GM10847 (cell line): Measurements from ENCODE around the gene PDP2.

Experiments
- POLR2A ChIP-seq: IDR thresholded peaks from 2 replicates; pipeline ENCODE4 v1.6.1; 2011; ENCODE audit not compliant: insufficient read length; ENCODE audit errors: extremely low read depth

PDP2 gene

GRCh38 chr16:66927918-66928649 lies 47.8 kb downstream of the PDP2 start:
- TF ChIP-seq POLR2A: no peak

- TF ChIP-seq POLR2A: no peak
Observed at GRCh38 chr16:66928702-66929388, 48.5 kb downstream of the PDP2 start.

DNA sequence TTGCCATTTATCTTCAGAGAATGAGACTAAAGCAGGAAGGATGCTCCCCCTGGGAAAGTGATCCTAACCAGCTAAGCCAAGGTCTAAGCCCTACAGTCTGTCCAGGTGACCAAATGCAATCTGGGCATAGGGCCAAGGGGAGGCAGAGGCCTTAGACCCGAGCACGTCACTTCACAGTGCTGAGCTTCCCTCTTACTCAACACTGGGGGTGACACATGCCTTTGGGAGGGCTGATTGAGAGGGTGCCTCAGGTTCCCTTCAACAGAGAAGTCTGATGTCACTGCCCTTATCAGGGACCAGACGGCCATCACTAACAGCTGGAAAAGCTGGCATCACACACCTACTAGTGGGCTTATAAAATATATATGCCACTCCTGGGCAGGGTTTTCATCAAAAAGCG lies 49.9 kb downstream of the PDP2 start:
- TF ChIP-seq POLR2A: no peak

DNA sequence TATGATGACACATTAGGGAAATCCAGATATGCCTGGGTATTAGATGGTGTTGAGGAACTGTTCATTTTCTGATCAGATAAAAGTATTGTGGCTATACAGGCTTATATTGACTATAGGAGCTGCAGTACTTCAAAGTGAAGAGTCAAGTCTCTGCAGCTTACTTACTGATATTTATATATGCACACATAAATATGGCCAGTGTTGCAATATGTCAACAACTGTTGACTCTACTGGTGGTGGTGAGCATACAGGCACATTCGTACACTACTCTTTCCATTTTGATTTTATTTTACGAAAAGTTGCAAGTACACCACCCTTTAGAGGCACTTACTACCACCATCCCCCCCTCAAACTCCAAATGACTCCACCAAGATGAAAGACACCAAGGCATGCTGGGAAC lies 51.4 kb downstream of the PDP2 start:
- TF ChIP-seq POLR2A: no peak

- no peak for TF ChIP-seq POLR2A
Observed at GRCh38 chr16:66932076-66932475, 51.8 kb downstream of the PDP2 start.

DNA sequence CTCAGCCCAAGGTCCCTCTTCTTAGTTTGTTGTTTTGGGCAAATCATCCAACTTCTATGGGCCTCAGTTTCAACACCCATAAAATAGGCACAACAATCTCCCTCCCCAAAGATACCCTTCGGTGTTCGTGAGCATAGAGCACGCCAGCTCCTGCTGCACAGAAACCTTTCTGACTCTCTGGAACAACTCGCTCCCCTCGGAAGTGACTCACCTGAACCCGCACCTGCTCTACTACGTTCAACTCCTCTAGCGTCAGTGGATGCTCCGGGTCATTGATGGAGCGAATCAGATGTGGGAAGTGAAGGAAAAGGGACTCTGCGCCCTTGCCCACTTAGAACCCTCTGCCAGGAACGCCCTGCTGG lies 53.4 kb downstream of the PDP2 start:
- TF ChIP-seq POLR2A: no peak

DNA sequence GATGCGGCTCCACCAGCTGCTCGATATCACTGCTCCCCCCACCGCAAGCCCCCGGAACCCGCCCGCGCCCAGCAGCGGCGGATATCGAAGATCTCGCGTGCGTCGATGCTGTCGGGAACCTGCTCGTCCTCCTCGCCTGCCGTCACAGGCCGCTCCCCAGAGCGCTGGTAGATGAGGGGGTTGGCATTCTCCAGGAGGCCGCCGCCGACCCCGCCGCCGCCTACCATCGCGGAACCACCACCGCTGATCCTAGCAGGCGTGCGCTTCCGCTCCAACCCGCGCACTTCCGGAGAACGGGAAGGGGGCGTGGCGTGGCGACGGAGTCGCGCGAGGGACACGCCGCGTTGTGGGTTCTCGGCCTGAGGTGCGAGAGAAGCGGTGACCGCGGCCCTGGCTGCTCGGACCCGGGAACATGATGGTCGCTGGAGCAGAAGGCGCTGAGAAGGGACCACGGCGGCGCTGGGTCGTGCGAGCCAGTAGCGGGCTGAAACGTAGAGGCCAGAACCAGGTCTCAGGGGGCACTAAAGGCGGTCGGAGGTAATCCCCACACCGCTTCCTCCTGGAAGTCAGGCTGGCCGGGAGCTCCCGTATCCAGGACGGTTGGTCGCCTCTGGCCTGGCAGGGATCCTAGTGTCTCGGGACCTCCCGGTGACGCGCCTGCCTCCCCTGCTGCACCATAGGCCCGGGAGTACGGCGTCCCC lies 54.0 kb downstream of the PDP2 start, which contains the start of gene CIAO2B:
TSS of gene CIAO2B (minus strand) at position 265 of the 701 bp plus-strand sequence. CDS start at position 227, 38 bp downstream.
- peak; percentile 88 for TF ChIP-seq POLR2A

- no peak for TF ChIP-seq POLR2A
Observed at GRCh38 chr16:66935314-66936011, 55.1 kb downstream of the PDP2 start, which contains the start of gene CES2. CES2 (plus strand) TSS chr16:66935516; CDS start chr16:66935636, 120 bp downstream.

- TF ChIP-seq POLR2A: no peak
Observed at GRCh38 chr16:66936462-66936861, 56.1 kb downstream of the PDP2 start.

GRCh38 chr16:66936889-66937554 lies 56.7 kb downstream of the PDP2 start:
- no peak for TF ChIP-seq POLR2A

DNA sequence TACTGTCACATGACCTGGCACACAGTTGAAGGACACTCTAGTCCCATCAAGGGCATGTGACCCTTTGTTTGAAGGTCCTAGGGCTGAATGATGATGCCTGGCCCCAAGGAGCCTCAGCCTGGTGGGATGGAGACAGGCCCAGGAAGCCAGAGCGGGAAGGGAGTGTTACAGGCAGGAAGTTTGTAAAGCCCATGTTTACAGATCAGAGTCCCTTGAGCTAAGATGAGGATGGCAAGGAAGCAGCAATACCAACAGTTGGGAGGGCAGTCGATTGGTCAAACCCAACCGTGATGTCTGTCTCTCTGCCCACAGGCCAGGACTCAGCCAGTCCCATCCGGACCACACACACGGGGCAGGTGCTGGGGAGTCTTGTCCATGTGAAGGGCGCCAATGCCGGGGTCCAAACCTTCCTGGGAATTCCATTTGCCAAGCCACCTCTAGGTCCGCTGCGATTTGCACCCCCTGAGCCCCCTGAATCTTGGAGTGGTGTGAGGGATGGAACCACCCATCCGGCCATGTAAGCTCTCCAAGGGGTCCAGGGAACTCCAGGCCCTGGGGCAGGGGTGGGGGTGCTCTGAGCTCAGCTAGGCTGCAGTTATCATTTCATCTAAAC lies 57.5 kb downstream of the PDP2 start:
- TF ChIP-seq POLR2A: no peak

DNA sequence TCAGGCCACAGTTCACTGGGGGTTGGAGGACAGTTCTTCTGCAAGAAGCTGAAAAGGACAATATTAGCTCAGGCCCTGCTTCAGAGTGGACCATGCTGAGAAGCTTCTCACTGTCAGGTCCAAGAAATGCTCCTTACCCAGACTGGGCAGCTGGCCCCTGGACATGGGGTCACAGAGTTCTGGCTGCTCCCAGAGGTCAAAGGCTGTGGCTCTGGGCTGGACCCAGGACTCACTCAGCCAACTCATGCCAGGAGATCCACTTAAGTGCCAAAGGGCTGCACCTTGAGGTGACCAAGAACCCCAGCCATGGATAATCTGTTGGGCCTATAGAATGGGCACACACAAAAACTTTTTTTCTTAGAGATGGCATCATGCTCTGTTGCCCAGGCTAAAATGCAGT lies 59.1 kb downstream of the PDP2 start:
- TF ChIP-seq POLR2A: no peak

- TF ChIP-seq POLR2A: no peak
Observed at GRCh38 chr16:66940236-66940635, 59.9 kb downstream of the PDP2 start.
